Upper lobe of left lung (tissue), 6 donors: ENCODE results near the gene ID2. TPM values are rescaled to one million over a fixed set of nuclear protein-coding genes. Genes with fewer than 3 reads are reported as not detected.
A peak's percentile ranks its signal among the peaks of the same experiment; 100 is the strongest.

Source experiments
- ATAC-seq, 2 donors: fragments of 200-7000 bp; cut with Tn5 transposase; one replicate each; pipeline ENCODE4 v1.9.1; 2022; ENCODE audit warnings: mild to moderate bottlenecking in 2 of 2, moderate library complexity in 2 of 2; ENCODE audit not compliant: low FRiP score in 2 of 2
- DNase-seq, 2 donors: peaks; one replicate each; pipeline ENCODE4 v3.0.0-alpha.2; 2019 to 2020
- H3K27ac ChIP-seq, 4 donors: fragments of 200-600 bp; sonication (generic); one replicate each; pipeline ENCODE4 v1.5.1; 2016 to 2019
- H3K27me3 ChIP-seq, 4 donors: fragments of 200-600 bp; sonication (generic); one replicate each; pipeline ENCODE4 v1.5.1; 2017 to 2019
- H3K36me3 ChIP-seq, 4 donors: fragments of 200-600 bp; sonication (generic); one replicate each; pipeline ENCODE4 v1.5.1; 2016 to 2019
- H3K4me1 ChIP-seq, 4 donors: fragments of 200-600 bp; sonication (generic); one replicate each; pipeline ENCODE4 v1.5.1; 2018 to 2019
- H3K4me3 ChIP-seq, 4 donors: fragments of 200-600 bp; sonication (generic); one replicate each; pipeline ENCODE4 v1.5.1; 2017 to 2019; ENCODE audit warnings: mild to moderate bottlenecking in 2 of 4, moderate library complexity in 1 of 4
- H3K9me3 ChIP-seq, 4 donors: fragments of 200-600 bp; sonication (generic); one replicate each; pipeline ENCODE4 v1.5.1; 2018 to 2019
- EP300 ChIP-seq, 4 donors: sonication (generic); formaldehyde crosslinking; IDR thresholded peaks; one replicate each; pipeline ENCODE4 v1.5.1; 2017; ENCODE audit warnings: antibody characterized with exemption in 4 of 4, control low read depth in 2 of 4
- POLR2A ChIP-seq, 4 donors: fragments of 450-650 bp; IDR thresholded peaks; one replicate each; pipeline ENCODE4 v1.5.1; 2016 to 2017; ENCODE audit warnings: antibody characterized with exemption in 4 of 4, mild to moderate bottlenecking in 2 of 4
- POLR2AphosphoS5 ChIP-seq, 2 donors: sonication (generic); formaldehyde crosslinking; IDR thresholded peaks; one replicate each; pipeline ENCODE4 v1.5.1; 2017; ENCODE audit warnings: antibody characterized with exemption in 2 of 2
- WGBS, 2 donors: methylation state at CpG; one replicate each; pipeline ENCODE4 v1.1.5; 2017 to 2018; 5-methylcytosine and 5-hydroxymethylcytosine counted together
- total RNA-seq, 6 donors: library from RNA; depleted of rRNA in 4 of 6; stranded (reverse); fragments of >200 nt in 4 of 6; gene quantifications; one replicate each; pipeline versions ENCODE4 v1.1.0 to v1.2.1, GENCODE V29; 2016 to 2021
- TF ChIP-seq, protein P1 (sequence below), 6 experiments: fragments of 450-650 bp in 4 of 6; fragments of 200-600 bp in 2 of 6; sonication (generic) in 2 of 6; IDR thresholded peaks; one replicate each; pipeline ENCODE4 v1.5.1; 2016 to 2019; ENCODE audit warnings: antibody characterized with exemption in 6 of 6
- donor health status: DM: no; HTN: no; CAD: no; lungs with moderate emphysema.
- donor health status: DM: no; HTN: yes; CAD: no; lungs with severe emphysema.

The ID2 gene
- total RNA-seq, 6 donors from 2014 or later, result 85.4 to 175 (median 110) TPM

- no peak for ATAC-seq
- no peak for TF ChIP-seq POLR2A (IDR thresholded peaks at IDR 0.05)
- no peak for TF ChIP-seq POLR2AphosphoS5 (IDR thresholded peaks at IDR 0.05)
- TF ChIP-seq, protein P1, sequence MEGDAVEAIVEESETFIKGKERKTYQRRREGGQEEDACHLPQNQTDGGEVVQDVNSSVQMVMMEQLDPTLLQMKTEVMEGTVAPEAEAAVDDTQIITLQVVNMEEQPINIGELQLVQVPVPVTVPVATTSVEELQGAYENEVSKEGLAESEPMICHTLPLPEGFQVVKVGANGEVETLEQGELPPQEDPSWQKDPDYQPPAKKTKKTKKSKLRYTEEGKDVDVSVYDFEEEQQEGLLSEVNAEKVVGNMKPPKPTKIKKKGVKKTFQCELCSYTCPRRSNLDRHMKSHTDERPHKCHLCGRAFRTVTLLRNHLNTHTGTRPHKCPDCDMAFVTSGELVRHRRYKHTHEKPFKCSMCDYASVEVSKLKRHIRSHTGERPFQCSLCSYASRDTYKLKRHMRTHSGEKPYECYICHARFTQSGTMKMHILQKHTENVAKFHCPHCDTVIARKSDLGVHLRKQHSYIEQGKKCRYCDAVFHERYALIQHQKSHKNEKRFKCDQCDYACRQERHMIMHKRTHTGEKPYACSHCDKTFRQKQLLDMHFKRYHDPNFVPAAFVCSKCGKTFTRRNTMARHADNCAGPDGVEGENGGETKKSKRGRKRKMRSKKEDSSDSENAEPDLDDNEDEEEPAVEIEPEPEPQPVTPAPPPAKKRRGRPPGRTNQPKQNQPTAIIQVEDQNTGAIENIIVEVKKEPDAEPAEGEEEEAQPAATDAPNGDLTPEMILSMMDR (IDR thresholded peaks at IDR 0.05), result no peak
- TF ChIP-seq EP300 (IDR thresholded peaks at IDR 0.05), result no peak
- Histone ChIP-seq H3K9me3 (no peaks in the 10 kb centered on the region), H3K27me3 (no peaks in the 10 kb centered on the region), H3K4me1 (peaks cover 0 to 10% (median 4%) of the 10 kb centered on the region in 4 donors), H3K4me3 (no peak overlapping the region), H3K36me3 (no peaks in the 10 kb centered on the region), H3K27ac (no peak overlapping the region)
- no peak for DNase-seq
- 93 to 94% methylated on average over 14 of the region's 14 CpGs for WGBS, 2 donors
Observed at GRCh38 chr2:8634466-8635172, 47.2 kb upstream of the ID2 start.

- Histone ChIP-seq H3K36me3 (no peaks in the 10 kb centered on the region), H3K4me3 (no peak overlapping the region), H3K27ac (no peak overlapping the region), H3K27me3 (no peaks in the 10 kb centered on the region), H3K9me3 (no peaks in the 10 kb centered on the region), H3K4me1 (peaks cover 0 to 10% (median 4%) of the 10 kb centered on the region in 4 donors)
- ATAC-seq, result no peak
- TF ChIP-seq POLR2AphosphoS5 (IDR thresholded peaks at IDR 0.05) (no peak), EP300 (IDR thresholded peaks at IDR 0.05) (no peak), POLR2A (IDR thresholded peaks at IDR 0.05) (no peak)
- TF ChIP-seq, protein P1 (IDR thresholded peaks at IDR 0.05), result no peak
- WGBS, 2 donors, result 77 to 81% methylated on average over 15 of the region's 15 CpGs
- DNase-seq, result no peak
Observed at GRCh38 chr2:8636041-8636491, 45.8 kb upstream of the ID2 start.

- ATAC-seq, result peak in 1 of 2 donors; percentile 54
- DNase-seq, result no peak
- WGBS, 2 donors, result 44 to 47% methylated on average over 13 to 16 of the region's 16 CpGs
- H3K27ac ChIP-seq, result peak overlapping the region in 1 of 4 donors; percentile 3
- peaks cover 0 to 10% (median 4%) of the 10 kb centered on the region in 4 donors for H3K4me1 ChIP-seq
- no peaks in the 10 kb centered on the region for H3K9me3 ChIP-seq
- no peaks in the 10 kb centered on the region for H3K36me3 ChIP-seq
- TF ChIP-seq POLR2A (IDR thresholded peaks at IDR 0.05), result no peak
- no peak for TF ChIP-seq EP300 (IDR thresholded peaks at IDR 0.05)
- TF ChIP-seq, protein P1 (IDR thresholded peaks at IDR 0.05), result no peak
- no peak for TF ChIP-seq POLR2AphosphoS5 (IDR thresholded peaks at IDR 0.05)
- no peak overlapping the region for H3K4me3 ChIP-seq
- H3K27me3 ChIP-seq, result no peaks in the 10 kb centered on the region
Observed at GRCh38 chr2:8636721-8637636, 44.9 kb upstream of the ID2 start.

DNA sequence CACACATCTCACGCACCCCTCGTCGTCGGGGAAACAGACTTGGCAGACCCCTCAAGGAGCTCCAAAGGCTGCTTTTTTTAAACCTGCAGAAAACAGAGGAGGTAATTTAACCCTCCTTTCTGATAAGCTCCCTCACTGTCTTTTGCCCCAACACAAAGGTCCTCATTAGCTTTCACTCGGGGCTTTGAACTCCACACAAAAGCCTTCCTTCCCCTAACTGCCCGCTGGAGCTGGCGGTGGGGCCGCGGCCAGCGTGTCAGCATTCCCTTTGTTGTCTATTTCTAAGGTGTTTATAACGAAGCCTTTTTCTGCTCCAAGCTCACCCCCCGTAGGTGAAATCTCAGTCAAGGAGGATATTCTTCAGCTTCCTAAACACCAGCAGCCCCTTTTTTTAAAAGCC is 43.5 kb upstream of the ID2 start:
- Histone ChIP-seq H3K27me3 (no peaks in the 10 kb centered on the region), H3K4me1 (peaks cover 0 to 10% (median 4%) of the 10 kb centered on the region in 4 donors), H3K9me3 (no peaks in the 10 kb centered on the region), H3K27ac (no peak overlapping the region), H3K4me3 (no peak overlapping the region), H3K36me3 (no peaks in the 10 kb centered on the region)
- TF ChIP-seq POLR2AphosphoS5 (IDR thresholded peaks at IDR 0.05), result no peak
- TF ChIP-seq EP300 (IDR thresholded peaks at IDR 0.05), result no peak
- no peak for TF ChIP-seq POLR2A (IDR thresholded peaks at IDR 0.05)
- TF ChIP-seq, protein P1 (IDR thresholded peaks at IDR 0.05), result no peak
- DNase-seq (no peak), ATAC-seq (no peak)
- 90% methylated on average over 12 of the region's 12 CpGs for WGBS, 2 donors
